Measurements from ENCODE around the gene RREB1.
"Not testable (repeated sequence)": the region's sequence is repeated elsewhere in the genome, so short reads cannot be mapped to it uniquely, and the experiment has no call there.

Gene RREB1

DNA sequence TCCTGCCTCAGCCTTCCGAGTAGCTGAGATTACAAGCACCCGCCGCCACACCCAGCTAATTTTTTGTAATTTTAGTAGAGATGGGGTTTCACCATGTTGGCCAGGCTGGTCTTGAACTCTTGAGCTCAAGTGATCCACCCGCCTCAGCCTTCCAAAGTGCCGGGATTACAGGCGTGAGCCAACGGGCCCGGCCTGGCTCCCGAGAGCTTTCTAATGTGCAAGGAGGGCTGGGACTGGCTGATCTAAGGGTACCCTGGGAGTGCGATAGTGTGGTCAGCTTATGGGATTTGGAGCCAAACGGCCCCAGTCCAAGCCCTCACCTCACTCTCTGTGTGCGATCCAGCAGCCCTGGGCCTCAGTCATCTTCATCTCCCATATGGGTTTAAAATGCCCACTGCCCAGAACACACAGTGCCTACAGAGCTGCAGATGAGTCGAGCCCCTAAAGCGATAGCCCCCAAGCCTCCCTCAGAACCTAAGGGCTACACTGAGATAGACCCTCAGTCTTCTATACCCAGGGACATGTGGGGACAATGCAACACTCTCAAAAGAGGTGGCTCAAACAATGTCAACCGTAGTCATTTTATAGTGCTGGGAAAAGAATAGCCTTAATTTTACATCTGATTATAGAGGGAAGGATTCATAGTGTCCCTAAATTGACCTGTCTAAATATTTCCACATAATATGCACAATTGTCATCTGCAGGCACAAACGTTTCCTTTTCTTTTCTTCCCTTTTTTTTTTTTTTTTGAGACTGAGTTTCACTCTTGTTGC lies 155.2 kb downstream of the RREB1 start:
- no peaks in the 10 kb centered on the region for H3K36me3 ChIP-seq (ENCODE audit: control insufficient read depth, insufficient read depth, low read length)
- no peak overlapping the region for H2AFZ ChIP-seq
- H3K27ac ChIP-seq = peak overlapping the region; percentile 98
- H3K79me2 ChIP-seq = no peaks in the 10 kb centered on the region
- TF ChIP-seq, protein P1, sequence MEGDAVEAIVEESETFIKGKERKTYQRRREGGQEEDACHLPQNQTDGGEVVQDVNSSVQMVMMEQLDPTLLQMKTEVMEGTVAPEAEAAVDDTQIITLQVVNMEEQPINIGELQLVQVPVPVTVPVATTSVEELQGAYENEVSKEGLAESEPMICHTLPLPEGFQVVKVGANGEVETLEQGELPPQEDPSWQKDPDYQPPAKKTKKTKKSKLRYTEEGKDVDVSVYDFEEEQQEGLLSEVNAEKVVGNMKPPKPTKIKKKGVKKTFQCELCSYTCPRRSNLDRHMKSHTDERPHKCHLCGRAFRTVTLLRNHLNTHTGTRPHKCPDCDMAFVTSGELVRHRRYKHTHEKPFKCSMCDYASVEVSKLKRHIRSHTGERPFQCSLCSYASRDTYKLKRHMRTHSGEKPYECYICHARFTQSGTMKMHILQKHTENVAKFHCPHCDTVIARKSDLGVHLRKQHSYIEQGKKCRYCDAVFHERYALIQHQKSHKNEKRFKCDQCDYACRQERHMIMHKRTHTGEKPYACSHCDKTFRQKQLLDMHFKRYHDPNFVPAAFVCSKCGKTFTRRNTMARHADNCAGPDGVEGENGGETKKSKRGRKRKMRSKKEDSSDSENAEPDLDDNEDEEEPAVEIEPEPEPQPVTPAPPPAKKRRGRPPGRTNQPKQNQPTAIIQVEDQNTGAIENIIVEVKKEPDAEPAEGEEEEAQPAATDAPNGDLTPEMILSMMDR (IDR thresholded peaks at IDR 0.05) = no peak
- H3K4me1 ChIP-seq = peaks cover 27% of the 10 kb centered on the region
- no peak overlapping the region for H3K4me3 ChIP-seq (ENCODE audit: low read depth, low read length)
- H3K9ac ChIP-seq = no peak overlapping the region
- H3K4me2 ChIP-seq (ENCODE audit: low read length) = no peak overlapping the region
- H3K9me3 ChIP-seq (ENCODE audit: control insufficient read depth, low read length) = no peaks in the 10 kb centered on the region
- no peaks in the 10 kb centered on the region for H3K27me3 ChIP-seq (ENCODE audit: control insufficient read depth, insufficient read depth, low read length)

GRCh38 chr6:7263519-7263805 lies 155.7 kb downstream of the RREB1 start:
- peaks cover 27% of the 10 kb centered on the region for H3K4me1 ChIP-seq
- H2AFZ ChIP-seq; H3K4me2 ChIP-seq (ENCODE audit: low read length); H3K79me2 ChIP-seq; H3K4me3 ChIP-seq (ENCODE audit: low read depth, low read length); H3K36me3 ChIP-seq (ENCODE audit: control insufficient read depth, insufficient read depth, low read length); H3K27me3 ChIP-seq (ENCODE audit: control insufficient read depth, insufficient read depth, low read length); H3K9me3 ChIP-seq (ENCODE audit: control insufficient read depth, low read length); H3K27ac ChIP-seq; H3K9ac ChIP-seq: not testable (repeated sequence)

DNA sequence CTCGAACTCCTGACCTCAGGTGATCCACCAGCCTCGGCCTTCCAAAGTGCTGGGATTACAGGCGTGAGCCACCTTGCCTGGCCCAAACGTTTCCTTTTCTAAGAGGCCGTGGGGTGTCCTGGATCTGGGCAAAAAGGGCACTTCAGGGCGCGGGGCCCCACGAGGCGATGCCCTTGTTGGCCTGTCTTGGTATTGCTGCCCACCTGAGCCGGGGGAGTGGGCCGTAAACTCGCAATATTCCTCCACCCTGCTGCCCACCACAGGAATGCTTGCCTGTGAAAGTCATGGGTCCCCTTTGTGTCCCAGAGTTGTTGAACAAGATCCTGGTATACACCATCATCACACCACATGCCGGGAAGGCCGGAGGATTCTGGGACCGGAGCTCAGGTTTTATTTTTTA lies 156.3 kb downstream of the RREB1 start:
- TF ChIP-seq, protein P1 (IDR thresholded peaks at IDR 0.05) = no peak
- Histone ChIP-seq H3K9me3 (ENCODE audit: control insufficient read depth, low read length) (no peaks in the 10 kb centered on the region), H3K27me3 (ENCODE audit: control insufficient read depth, insufficient read depth, low read length) (no peaks in the 10 kb centered on the region), H3K4me2 (ENCODE audit: low read length) (no peak overlapping the region), H3K36me3 (ENCODE audit: control insufficient read depth, insufficient read depth, low read length) (no peaks in the 10 kb centered on the region), H2AFZ (no peak overlapping the region), H3K79me2 (no peaks in the 10 kb centered on the region), H3K4me1 (peaks cover 27% of the 10 kb centered on the region), H3K27ac (no peak overlapping the region), H3K9ac (no peak overlapping the region), H3K4me3 (ENCODE audit: low read depth, low read length) (no peak overlapping the region)

DNA sequence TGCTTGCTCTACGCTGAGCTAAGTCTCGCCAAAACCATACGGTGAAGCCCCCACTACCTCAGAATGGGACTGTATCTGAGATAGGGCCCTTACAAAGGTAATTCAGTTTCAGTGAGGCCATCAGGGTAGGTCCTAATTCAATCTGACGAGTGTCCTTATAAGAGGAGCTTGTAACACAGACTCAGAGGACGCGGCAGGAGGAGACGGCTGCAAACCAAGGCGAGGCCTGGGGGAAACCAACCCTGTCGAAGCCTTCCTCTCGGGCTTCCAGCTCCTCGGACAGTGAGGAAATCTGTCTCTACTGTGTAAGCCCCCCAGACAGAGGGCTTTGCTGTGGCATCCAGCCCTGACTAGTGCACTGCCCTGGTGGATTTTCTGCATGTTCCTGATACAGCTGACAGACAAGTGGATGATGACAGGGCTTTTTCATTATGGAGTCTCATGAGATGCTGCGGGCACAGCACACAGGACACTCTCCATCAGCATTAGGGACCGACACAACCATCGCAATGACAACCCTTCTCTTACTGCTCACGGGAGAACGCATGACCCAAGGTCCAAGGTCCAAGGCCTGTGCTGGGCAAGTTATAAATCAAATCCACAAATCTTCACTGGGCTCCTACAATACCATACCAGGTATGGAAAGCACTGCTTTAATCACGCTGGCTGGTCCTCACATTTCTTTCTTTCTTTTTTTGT lies 157.1 kb downstream of the RREB1 start:
- no peak overlapping the region for H3K9ac ChIP-seq

DNA sequence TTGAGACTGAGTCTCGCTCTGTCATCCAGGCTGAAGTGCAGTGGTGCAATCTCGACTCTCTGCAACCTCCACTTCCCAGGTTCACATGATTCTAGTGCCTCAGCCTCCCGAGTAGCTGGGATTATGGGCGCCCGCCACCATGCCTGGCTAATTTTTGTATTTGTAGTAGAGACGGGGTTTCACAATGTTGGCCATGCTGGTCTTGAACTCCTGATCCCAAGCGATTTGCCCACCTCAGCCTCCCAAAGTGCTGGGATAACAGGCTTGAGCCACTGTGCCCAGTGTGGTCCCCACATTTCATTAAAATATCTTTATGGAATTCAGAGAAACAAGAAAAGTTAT lies 157.6 kb downstream of the RREB1 start:
- H3K4me3 ChIP-seq (ENCODE audit: low read depth, low read length) = not testable (repeated sequence)

More for the DNA sequence above, 157.1 kb downstream of the RREB1 start:
- no peaks in the 10 kb centered on the region for H3K9me3 ChIP-seq (ENCODE audit: control insufficient read depth, low read length)
- H3K27ac ChIP-seq = no peak overlapping the region
- no peak overlapping the region for H2AFZ ChIP-seq
- TF ChIP-seq, protein P1 (IDR thresholded peaks at IDR 0.05) = no peak
- H3K4me3 ChIP-seq (ENCODE audit: low read depth, low read length) = no peak overlapping the region
- H3K79me2 ChIP-seq = no peaks in the 10 kb centered on the region
- H3K4me2 ChIP-seq (ENCODE audit: low read length) = no peak overlapping the region
- peaks cover 27% of the 10 kb centered on the region for H3K4me1 ChIP-seq
- no peaks in the 10 kb centered on the region for H3K36me3 ChIP-seq (ENCODE audit: control insufficient read depth, insufficient read depth, low read length)
- no peaks in the 10 kb centered on the region for H3K27me3 ChIP-seq (ENCODE audit: control insufficient read depth, insufficient read depth, low read length)

More for the DNA sequence above, 157.6 kb downstream of the RREB1 start:
- peaks cover 25% of the 10 kb centered on the region for H3K4me1 ChIP-seq
- not testable (repeated sequence) for H3K27ac ChIP-seq; H3K27me3 ChIP-seq (ENCODE audit: control insufficient read depth, insufficient read depth, low read length); H3K9me3 ChIP-seq (ENCODE audit: control insufficient read depth, low read length); H3K4me2 ChIP-seq (ENCODE audit: low read length); H3K9ac ChIP-seq; H3K36me3 ChIP-seq (ENCODE audit: control insufficient read depth, insufficient read depth, low read length); H2AFZ ChIP-seq; H3K79me2 ChIP-seq

Data from parathyroid adenoma (tissue), 2 donors.